Measurements from ENCODE around the gene CPB1. TPM values are rescaled to one million over a fixed set of nuclear protein-coding genes. Genes with fewer than 3 reads are reported as not detected.

CPB1 gene
- total and polyA plus RNA-seq, 9 donors, result 0.11 to 19.1 (median 5.5) TPM; not detected in 3

- H3K9me3 ChIP-seq, result no peaks in the 10 kb centered on the region
- WGBS, 3 donors, result 86 to 95% (median 89%) methylated on average over 2 of the region's 2 CpGs
- H3K27me3 ChIP-seq, result no peaks in the 10 kb centered on the region
- H3K36me3 ChIP-seq, result no peaks in the 10 kb centered on the region
- no peak for DNase-seq
- intact Hi-C loops (cut with DNase I), result no loop called here
- H3K4me1 ChIP-seq (ENCODE audit: insufficient read depth), result no peaks in the 10 kb centered on the region
- no peak for TF ChIP-seq POLR2A (IDR thresholded peaks at IDR 0.05)
- no peak overlapping the region for H3K27ac ChIP-seq
- H3K4me3 ChIP-seq, result no peak overlapping the region
Measured at GRCh38 chr3:148789906-148790305, 37.7 kb upstream of the CPB1 start.

- WGBS, 3 donors, result 77 to 87% (median 87%) methylated on average over 2 of the region's 2 CpGs
- no peaks in the 10 kb centered on the region for H3K27me3 ChIP-seq
- H3K4me1 ChIP-seq (ENCODE audit: insufficient read depth), result no peaks in the 10 kb centered on the region
- no peaks in the 10 kb centered on the region for H3K36me3 ChIP-seq
- DNase-seq, result no peak
- TF ChIP-seq POLR2A (IDR thresholded peaks at IDR 0.05) (no peak), CTCF (IDR thresholded peaks at IDR 0.05) (no peak), EP300 (IDR thresholded peaks at IDR 0.05) (no peak)
- intact Hi-C loops (cut with DNase I), result no loop called here
- no peak overlapping the region for H3K27ac ChIP-seq
- H3K4me3 ChIP-seq, result no peak overlapping the region
- H3K9me3 ChIP-seq, result no peaks in the 10 kb centered on the region
Measured at GRCh38 chr3:148790370-148790769, 37.2 kb upstream of the CPB1 start.

GRCh38 chr3:148790851-148791735 is 36.5 kb upstream of the CPB1 start:
- no peak for DNase-seq
- Histone ChIP-seq H3K27ac (no peak overlapping the region), H3K4me3 (no peak overlapping the region), H3K27me3 (no peaks in the 10 kb centered on the region), H3K36me3 (no peaks in the 10 kb centered on the region), H3K9me3 (no peaks in the 10 kb centered on the region), H3K4me1 (ENCODE audit: insufficient read depth) (no peaks in the 10 kb centered on the region)
- intact Hi-C loops (cut with DNase I), result no loop called here
- WGBS, 3 donors, result 57 to 64% (median 61%) methylated on average over 6 of the region's 6 CpGs
- TF ChIP-seq CTCF (IDR thresholded peaks at IDR 0.05), result no peak

- Histone ChIP-seq H3K27me3 (no peaks in the 10 kb centered on the region), H3K4me1 (ENCODE audit: insufficient read depth) (no peaks in the 10 kb centered on the region), H3K27ac (no peak overlapping the region), H3K36me3 (no peaks in the 10 kb centered on the region), H3K9me3 (no peaks in the 10 kb centered on the region), H3K4me3 (no peak overlapping the region)
- 97 to 100% (median 98%) methylated on average over 1 of the region's 1 CpG for WGBS, 3 donors
- no peak for TF ChIP-seq CTCF (IDR thresholded peaks at IDR 0.05)
- no peak for TF ChIP-seq POLR2A (IDR thresholded peaks at IDR 0.05)
- TF ChIP-seq EP300 (IDR thresholded peaks at IDR 0.05), result no peak
- DNase-seq, result no peak
- intact Hi-C loops (cut with DNase I), result no loop called here
Measured at GRCh38 chr3:148791920-148792319, 35.7 kb upstream of the CPB1 start.

GRCh38 chr3:148792516-148792915 is 35.1 kb upstream of the CPB1 start:
- Histone ChIP-seq H3K4me3 (no peak overlapping the region), H3K27ac (no peak overlapping the region), H3K36me3 (no peaks in the 10 kb centered on the region), H3K4me1 (ENCODE audit: insufficient read depth) (no peaks in the 10 kb centered on the region), H3K9me3 (no peaks in the 10 kb centered on the region), H3K27me3 (no peaks in the 10 kb centered on the region)
- 88 to 94% (median 93%) methylated on average over 1 of the region's 1 CpG for WGBS, 3 donors
- intact Hi-C loops (cut with DNase I), result no loop called here
- TF ChIP-seq CTCF (IDR thresholded peaks at IDR 0.05) (no peak), POLR2A (IDR thresholded peaks at IDR 0.05) (no peak), EP300 (IDR thresholded peaks at IDR 0.05) (no peak)
- no peak for DNase-seq

All from ovary (tissue), 9 donors.